Endodermal cell (in vitro differentiated cells): ENCODE measurements around the gene GNAI3. TPM values are rescaled to one million over a fixed set of nuclear protein-coding genes. Genes with fewer than 3 reads are reported as not detected.

Experiments used
- DNase-seq: peaks from one replicate; pipeline ENCODE4 v3.0.0-alpha.2; 2017
- H3K27ac ChIP-seq: 2 replicates; pipeline ENCODE4 v1.5.1; 2013; ENCODE audit warnings: mild to moderate bottlenecking, low read depth, low read length, moderate library complexity
- H3K27me3 ChIP-seq: 2 replicates; pipeline ENCODE4 v1.6.1; 2013; ENCODE audit warnings: mild to moderate bottlenecking, low read length, moderate library complexity; ENCODE audit not compliant: insufficient read depth, control insufficient read depth, poor library complexity, severe bottlenecking
- H3K36me3 ChIP-seq: 2 replicates; pipeline ENCODE4 v1.7.0; 2013; ENCODE audit warnings: mild to moderate bottlenecking, low read length, moderate library complexity; ENCODE audit not compliant: control insufficient read depth, insufficient read depth
- H3K4me1 ChIP-seq: one replicate; pipeline ENCODE4 v1.7.0; 2013; ENCODE audit warnings: low read length; ENCODE audit not compliant: control insufficient read depth, insufficient read depth
- H3K4me3 ChIP-seq: 2 replicates; pipeline ENCODE4 v1.5.1; 2013; ENCODE audit warnings: mild to moderate bottlenecking, low read length, moderate library complexity
- H3K9ac ChIP-seq: 2 replicates; pipeline ENCODE4 v1.6.1; 2013; ENCODE audit warnings: mild to moderate bottlenecking, low read length, moderate library complexity; ENCODE audit not compliant: poor library complexity, severe bottlenecking; ENCODE audit errors: extremely low read depth
- H3K9me3 ChIP-seq: 2 replicates; pipeline ENCODE4 v1.6.1; 2013; ENCODE audit warnings: mild to moderate bottlenecking, low read length, moderate library complexity; ENCODE audit not compliant: control insufficient read depth
- H3K27ac Mint-ChIP-seq: 2 replicates; pipeline ENCODE4 v1.8.0; 2020; ENCODE audit warnings: mixed read lengths
- H3K27me3 Mint-ChIP-seq: 2 replicates; pipeline ENCODE4 v1.8.0; 2021; ENCODE audit warnings: mild to moderate bottlenecking, mixed read lengths; ENCODE audit not compliant: insufficient read depth
- H3K36me3 Mint-ChIP-seq: 2 replicates; pipeline ENCODE4 v1.8.0; 2020; ENCODE audit warnings: low read depth, mixed read lengths
- H3K4me1 Mint-ChIP-seq: 2 replicates; pipeline ENCODE4 v1.8.0; 2020; ENCODE audit warnings: mixed read lengths
- H3K4me3 Mint-ChIP-seq: 2 replicates; pipeline ENCODE4 v1.8.0; 2020; ENCODE audit warnings: mild to moderate bottlenecking, moderate library complexity, mixed read lengths
- H3K9me3 Mint-ChIP-seq: 2 replicates; pipeline ENCODE4 v1.8.0; 2020; ENCODE audit warnings: mild to moderate bottlenecking, mixed read lengths
- CTCF ChIP-seq: fragments of 200-600 bp; sonication (generic); conservative IDR thresholded peaks from 2 replicates; pipeline ENCODE4 v1.5.0; 2021; ENCODE audit warnings: antibody characterized with exemption, mild to moderate bottlenecking
- WGBS, 2 experiments: methylation state at CpG; one replicate each; pipeline versions ENCODE4 v1.1.5 to v1.1.7; 2013; ENCODE audit warnings: missing lambda C conversion rate in 2 of 2, mixed read lengths in 1 of 2; ENCODE audit not compliant: insufficient coverage in 1 of 2, insufficient read length in 1 of 2; 5-methylcytosine and 5-hydroxymethylcytosine counted together
- total RNA-seq, 2 donors: library from RNA; stranded (reverse); fragmentation: NEBNext Ultra II Directional in 1 of 2; extraction: Animal tissue kit (Norgen Biotek cat#: 25700) in 1 of 2; gene quantifications; 2 replicates in 1 of 2; 3 replicates in 1 of 2; pipeline ENCODE4 v1.2.1, GENCODE V29; 2021

Gene GNAI3
- total RNA-seq, 2 donors from 2014 or later: 10.1 to 10.9 TPM

GRCh38 chr1:109641861-109642260 lies 93.4 kb downstream of the GNAI3 start:
- peaks cover 3% of the 10 kb centered on the region for H3K9me3 ChIP-seq

GRCh38 chr1:109642626-109643025 lies 94.2 kb downstream of the GNAI3 start:
- peaks cover 6% of the 10 kb centered on the region for H3K9me3 Mint-ChIP-seq
- H3K4me3 Mint-ChIP-seq: no peak overlapping the region
- H3K27ac Mint-ChIP-seq: no peak overlapping the region
- Histone ChIP-seq H3K36me3 (no peaks in the 10 kb centered on the region), H3K9me3 (peaks cover 3% of the 10 kb centered on the region), H3K27ac (no peak overlapping the region), H3K27me3 (peaks cover 5% of the 10 kb centered on the region), H3K4me3 (no peak overlapping the region), H3K9ac (no peak overlapping the region), H3K4me1 (no peaks in the 10 kb centered on the region)
- H3K4me1 Mint-ChIP-seq: peaks cover 13% of the 10 kb centered on the region
- H3K36me3 Mint-ChIP-seq: no peaks in the 10 kb centered on the region
- no peak for TF ChIP-seq CTCF
- peaks cover 16% of the 10 kb centered on the region for H3K27me3 Mint-ChIP-seq
- no peak for DNase-seq
- 71 to 79% methylated on average over 1 to 2 of the region's 3 CpGs for WGBS, 2 experiments

More at GRCh38 chr1:109641861-109642260, 93.4 kb downstream of the GNAI3 start:
- Mint-ChIP-seq H3K27me3 (peaks cover 16% of the 10 kb centered on the region), H3K27ac (no peak overlapping the region), H3K36me3 (no peaks in the 10 kb centered on the region), H3K4me3 (no peak overlapping the region), H3K9me3 (peaks cover 6% of the 10 kb centered on the region), H3K4me1 (peaks cover 13% of the 10 kb centered on the region)
- WGBS, 2 experiments: 80 to 100% methylated on average over 1 to 2 of the region's 2 CpGs
- Histone ChIP-seq H3K36me3 (no peaks in the 10 kb centered on the region), H3K9ac (no peak overlapping the region), H3K4me3 (no peak overlapping the region), H3K27ac (no peak overlapping the region), H3K4me1 (no peaks in the 10 kb centered on the region), H3K27me3 (peaks cover 5% of the 10 kb centered on the region)
- no peak for TF ChIP-seq CTCF
- DNase-seq: no peak

- Mint-ChIP-seq H3K4me1 (peaks cover 13% of the 10 kb centered on the region), H3K27ac (no peak overlapping the region), H3K9me3 (peaks cover 6% of the 10 kb centered on the region), H3K27me3 (peaks cover 16% of the 10 kb centered on the region), H3K36me3 (no peaks in the 10 kb centered on the region), H3K4me3 (no peak overlapping the region)
- Histone ChIP-seq H3K4me3 (no peak overlapping the region), H3K27me3 (peaks cover 5% of the 10 kb centered on the region), H3K36me3 (no peaks in the 10 kb centered on the region), H3K27ac (no peak overlapping the region), H3K9ac (no peak overlapping the region), H3K4me1 (no peaks in the 10 kb centered on the region), H3K9me3 (peaks cover 3% of the 10 kb centered on the region)
- 48 to 69% methylated on average over 15 to 32 of the region's 32 CpGs for WGBS, 2 experiments
- peak; percentile 97 for DNase-seq
- peak; percentile 97 for TF ChIP-seq CTCF
Observed at GRCh38 chr1:109643385-109644230, 95.2 kb downstream of the GNAI3 start.
